HL-60 (cell line): ENCODE data around the gene ZBTB49.
A peak's percentile ranks its signal among the peaks of the same experiment; 100 is the strongest.

Source experiments
- DNase-seq, 2 experiments: peaks; one replicate each; pipeline ENCODE4 v3.0.0-alpha.2; 2010 to 2020; ENCODE audit warnings: low read depth in 1 of 2, low spot score in 1 of 2
- H3K27ac ChIP-seq: fragments of 250-450 bp; sonication (Bioruptor Pico); replicated peaks from 2 replicates; pipeline ENCODE4 v1.5.1; 2020; ENCODE audit warnings: mild to moderate bottlenecking, moderate library complexity
- H3K27me3 ChIP-seq: fragments of 250-450 bp; sonication (Bioruptor Pico); 2 replicates; pipeline ENCODE4 v1.5.1; 2021; ENCODE audit warnings: mild to moderate bottlenecking, moderate library complexity; ENCODE audit not compliant: insufficient read depth, poor library complexity, severe bottlenecking
- H3K4me3 ChIP-seq: replicated peaks from 2 replicates; pipeline ENCODE4 v1.5.1; 2011; ENCODE audit warnings: mild to moderate bottlenecking, control low read depth, low read length; ENCODE audit not compliant: insufficient read depth
- CTCF ChIP-seq: IDR thresholded peaks from one replicate; pipeline ENCODE4 v1.5.1; 2011; ENCODE audit warnings: low read length, control low read depth, inconsistent platforms; ENCODE audit not compliant: insufficient read depth
- GABPA ChIP-seq: IDR thresholded peaks from 2 replicates; pipeline ENCODE4 v1.6.1; 2012; ENCODE audit warnings: low read depth
- POLR2AphosphoS5 ChIP-seq: IDR thresholded peaks from 2 replicates; pipeline ENCODE4 v1.6.1; 2012; ENCODE audit warnings: low read depth
- REST ChIP-seq: IDR thresholded peaks from 2 replicates; pipeline ENCODE4 v1.6.1; 2012; ENCODE audit warnings: low read depth; ENCODE audit not compliant: insufficient replicate concordance
- SPI1 ChIP-seq: IDR thresholded peaks from 2 replicates; pipeline ENCODE4 v1.6.1; 2012; ENCODE audit warnings: low read depth, mild to moderate bottlenecking, borderline replicate concordance

The ZBTB49 gene

GRCh38 chr4:4269856-4270255, 20.2 kb upstream of the ZBTB49 start:
- no peak overlapping the region for H3K27ac ChIP-seq

DNA sequence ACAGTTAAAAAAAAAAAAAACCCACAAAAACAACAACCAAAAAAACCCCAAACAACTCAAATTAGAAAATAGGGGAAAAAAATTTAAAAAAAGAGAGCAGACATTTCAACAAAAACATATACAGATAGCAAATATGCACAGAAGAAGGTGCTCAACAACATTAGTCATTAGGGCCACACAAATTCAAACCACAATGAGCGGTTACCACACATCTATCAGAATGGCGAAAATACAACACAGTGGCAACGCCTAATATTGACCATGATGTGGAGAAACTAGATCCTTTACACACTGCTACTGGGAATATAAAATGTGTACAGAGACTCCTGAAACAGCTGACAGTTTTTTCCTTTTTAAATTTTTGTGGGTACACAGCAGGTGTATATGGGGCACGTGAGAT, 19.5 kb upstream of the ZBTB49 start:
- Histone ChIP-seq H3K27me3 (no peaks in the 10 kb centered on the region), H3K4me3 (no peak overlapping the region), H3K27ac (no peak overlapping the region)
- no peak for TF ChIP-seq GABPA
- TF ChIP-seq SPI1: no peak
- DNase-seq: peak in 1 of 2 experiments; percentile 31

More at GRCh38 chr4:4269856-4270255, 20.2 kb upstream of the ZBTB49 start:
- Histone ChIP-seq H3K27me3 (no peaks in the 10 kb centered on the region), H3K4me3 (no peak overlapping the region)
- TF ChIP-seq GABPA: no peak
- TF ChIP-seq POLR2AphosphoS5: no peak
- TF ChIP-seq CTCF: no peak
- no peak for TF ChIP-seq REST
- no peak for TF ChIP-seq SPI1
- no peak for DNase-seq

DNA sequence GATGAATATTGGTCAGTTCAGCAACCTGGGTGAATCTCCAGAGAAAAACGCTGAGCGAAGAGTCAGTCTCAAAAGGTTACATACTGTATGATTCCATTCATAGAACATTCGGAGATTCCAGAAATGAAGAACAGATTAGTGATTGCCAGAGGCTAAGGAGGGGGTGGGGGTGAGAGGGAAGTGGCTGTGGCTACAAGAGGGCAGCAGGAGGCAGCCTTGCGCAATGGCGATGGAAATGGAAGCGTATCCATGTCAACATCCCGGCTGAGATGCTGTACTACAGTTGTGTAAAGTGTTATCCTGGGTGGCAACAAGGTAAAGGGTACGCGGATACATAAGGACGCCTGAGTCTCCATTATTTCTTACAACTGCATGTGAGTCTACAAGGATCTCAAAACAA, 18.1 kb upstream of the ZBTB49 start:
- no peak overlapping the region for H3K4me3 ChIP-seq
- TF ChIP-seq REST (no peak), POLR2AphosphoS5 (no peak), CTCF (no peak), SPI1 (no peak), GABPA (no peak)
- H3K27ac ChIP-seq: no peak overlapping the region
- DNase-seq: no peak
- no peaks in the 10 kb centered on the region for H3K27me3 ChIP-seq

- Histone ChIP-seq H3K27me3 (no peaks in the 10 kb centered on the region), H3K27ac (no peak overlapping the region), H3K4me3 (no peak overlapping the region)
- DNase-seq: no peak
- TF ChIP-seq GABPA: no peak
- no peak for TF ChIP-seq POLR2AphosphoS5
- TF ChIP-seq CTCF: no peak
- TF ChIP-seq REST: no peak
- TF ChIP-seq SPI1: no peak
Measured at GRCh38 chr4:4274226-4274625, 15.8 kb upstream of the ZBTB49 start.
